RWPE2 (cell line): ENCODE data around the gene FXYD7.

ENCODE experiments used
- ATAC-seq: fragments of 200-7000 bp; cut with Tn5 transposase; 3 replicates; pipeline ENCODE4 v1.9.1; 2021; ENCODE audit warnings: low read depth
- DNase-seq: peaks from one replicate; pipeline ENCODE4 v3.0.0-alpha.2; 2020; ENCODE audit warnings: low spot score
- H3K27ac ChIP-seq: fragments of 450-650 bp; 2 replicates; pipeline ENCODE4 v1.5.1; 2017; ENCODE audit warnings: mild to moderate bottlenecking; ENCODE audit not compliant: poor library complexity, severe bottlenecking
- H3K27me3 ChIP-seq: fragments of 250-450 bp; sonication (Bioruptor Pico); 2 replicates; pipeline ENCODE4 v1.5.1; 2021; ENCODE audit warnings: mild to moderate bottlenecking, moderate library complexity; ENCODE audit not compliant: insufficient read depth, poor library complexity, severe bottlenecking
- H3K36me3 ChIP-seq: fragments of 250-450 bp; sonication (Bioruptor Pico); 2 replicates; pipeline ENCODE4 v1.5.1; 2020; ENCODE audit warnings: low read depth, mild to moderate bottlenecking, moderate library complexity
- H3K4me1 ChIP-seq: fragments of 250-450 bp; sonication (Bioruptor Pico); 2 replicates; pipeline ENCODE4 v1.5.1; 2021; ENCODE audit warnings: mild to moderate bottlenecking, moderate library complexity; ENCODE audit not compliant: insufficient read depth, poor library complexity, severe bottlenecking
- H3K4me3 ChIP-seq: fragments of 250-450 bp; sonication (Bioruptor Pico); 2 replicates; pipeline ENCODE4 v1.5.1; 2021; ENCODE audit warnings: mild to moderate bottlenecking, moderate library complexity; ENCODE audit not compliant: severe bottlenecking
- H3K9me3 ChIP-seq: fragments of 250-450 bp; sonication (Bioruptor Pico); 2 replicates; pipeline ENCODE4 v1.5.1; 2021; ENCODE audit warnings: mild to moderate bottlenecking, moderate library complexity; ENCODE audit not compliant: severe bottlenecking
- TF ChIP-seq, protein P1 (sequence below): fragments of 450-650 bp; IDR thresholded peaks from one replicate; pipeline ENCODE4 v1.5.1; 2017; ENCODE audit warnings: mild to moderate bottlenecking, moderate library complexity; ENCODE audit not compliant: poor library complexity, severe bottlenecking

Gene FXYD7

DNA sequence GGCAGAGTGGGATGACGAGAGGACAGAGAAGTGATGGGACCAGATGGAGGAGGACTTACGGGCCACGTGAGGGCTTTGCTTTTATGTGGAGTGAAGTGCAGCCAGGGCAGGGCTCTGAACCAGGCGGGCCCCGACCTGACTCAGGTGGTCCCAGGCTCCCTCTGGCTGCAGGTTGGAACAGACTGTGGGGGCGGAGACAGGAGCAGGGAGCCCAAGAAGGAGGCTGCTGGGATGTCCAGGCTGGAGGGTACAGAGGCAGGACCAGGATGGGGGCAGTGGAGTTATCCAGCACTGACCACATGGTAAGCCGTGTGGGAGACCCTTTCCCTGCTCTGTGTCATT, 13.6 kb downstream of the FXYD7 start:
- TF ChIP-seq, protein P1, sequence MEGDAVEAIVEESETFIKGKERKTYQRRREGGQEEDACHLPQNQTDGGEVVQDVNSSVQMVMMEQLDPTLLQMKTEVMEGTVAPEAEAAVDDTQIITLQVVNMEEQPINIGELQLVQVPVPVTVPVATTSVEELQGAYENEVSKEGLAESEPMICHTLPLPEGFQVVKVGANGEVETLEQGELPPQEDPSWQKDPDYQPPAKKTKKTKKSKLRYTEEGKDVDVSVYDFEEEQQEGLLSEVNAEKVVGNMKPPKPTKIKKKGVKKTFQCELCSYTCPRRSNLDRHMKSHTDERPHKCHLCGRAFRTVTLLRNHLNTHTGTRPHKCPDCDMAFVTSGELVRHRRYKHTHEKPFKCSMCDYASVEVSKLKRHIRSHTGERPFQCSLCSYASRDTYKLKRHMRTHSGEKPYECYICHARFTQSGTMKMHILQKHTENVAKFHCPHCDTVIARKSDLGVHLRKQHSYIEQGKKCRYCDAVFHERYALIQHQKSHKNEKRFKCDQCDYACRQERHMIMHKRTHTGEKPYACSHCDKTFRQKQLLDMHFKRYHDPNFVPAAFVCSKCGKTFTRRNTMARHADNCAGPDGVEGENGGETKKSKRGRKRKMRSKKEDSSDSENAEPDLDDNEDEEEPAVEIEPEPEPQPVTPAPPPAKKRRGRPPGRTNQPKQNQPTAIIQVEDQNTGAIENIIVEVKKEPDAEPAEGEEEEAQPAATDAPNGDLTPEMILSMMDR, result no peak
- Histone ChIP-seq H3K27me3 (no peaks in the 10 kb centered on the region), H3K4me1 (no peaks in the 10 kb centered on the region), H3K4me3 (no peak overlapping the region), H3K27ac (no peak overlapping the region), H3K36me3 (peaks cover 54% of the 10 kb centered on the region), H3K9me3 (no peaks in the 10 kb centered on the region)
- ATAC-seq (no peak), DNase-seq (no peak)

DNA sequence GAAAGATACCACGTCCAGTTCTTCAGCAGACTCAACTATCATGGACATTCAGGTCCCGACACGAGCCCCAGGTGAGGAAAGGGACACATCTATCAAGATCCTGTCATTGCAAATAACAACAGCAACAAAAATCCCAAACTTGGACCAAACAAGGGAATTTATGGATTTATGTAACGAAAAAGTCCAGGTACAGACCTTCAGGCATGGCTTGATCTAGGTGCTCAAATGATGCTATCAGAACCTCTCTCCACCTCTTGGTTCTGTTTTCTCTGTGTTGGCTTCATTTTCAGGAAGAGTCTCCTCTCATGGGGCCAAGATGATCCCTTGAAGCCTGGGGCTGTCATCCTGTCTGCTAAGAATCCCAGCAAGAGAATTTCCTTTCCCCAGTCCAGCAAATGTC, 14.4 kb downstream of the FXYD7 start:
- Histone ChIP-seq H3K27ac (no peak overlapping the region), H3K4me3 (no peak overlapping the region), H3K9me3 (peaks cover 2% of the 10 kb centered on the region), H3K27me3 (no peaks in the 10 kb centered on the region), H3K4me1 (no peaks in the 10 kb centered on the region), H3K36me3 (peaks cover 62% of the 10 kb centered on the region)
- DNase-seq, result no peak
- no peak for ATAC-seq
- TF ChIP-seq, protein P1, result no peak

DNA sequence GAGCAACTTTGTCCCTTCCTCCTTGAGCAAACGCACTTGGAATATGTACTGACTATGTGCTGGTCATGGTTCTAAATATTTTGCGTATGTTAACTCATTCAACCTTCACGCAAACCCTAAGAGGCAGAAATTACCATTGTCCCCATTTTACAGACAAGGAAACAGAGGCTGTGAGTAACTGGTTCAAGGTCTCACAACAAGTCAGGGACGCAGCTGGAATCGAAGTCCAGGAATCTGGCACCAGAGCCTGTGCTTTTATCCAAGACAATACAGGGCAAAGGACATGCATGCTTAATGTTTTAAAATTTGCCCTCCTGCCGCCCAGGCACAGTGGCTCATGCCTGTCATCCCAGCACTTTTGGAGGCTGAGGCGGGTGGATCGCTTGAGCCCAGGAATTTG, 16.6 kb downstream of the FXYD7 start:
- TF ChIP-seq, protein P1, result no peak
- Histone ChIP-seq H3K27me3 (no peaks in the 10 kb centered on the region), H3K36me3 (peaks cover 82% of the 10 kb centered on the region), H3K4me1 (no peaks in the 10 kb centered on the region), H3K9me3 (peaks cover 6% of the 10 kb centered on the region), H3K4me3 (no peak overlapping the region), H3K27ac (no peak overlapping the region)
- ATAC-seq (no peak), DNase-seq (no peak)

DNA sequence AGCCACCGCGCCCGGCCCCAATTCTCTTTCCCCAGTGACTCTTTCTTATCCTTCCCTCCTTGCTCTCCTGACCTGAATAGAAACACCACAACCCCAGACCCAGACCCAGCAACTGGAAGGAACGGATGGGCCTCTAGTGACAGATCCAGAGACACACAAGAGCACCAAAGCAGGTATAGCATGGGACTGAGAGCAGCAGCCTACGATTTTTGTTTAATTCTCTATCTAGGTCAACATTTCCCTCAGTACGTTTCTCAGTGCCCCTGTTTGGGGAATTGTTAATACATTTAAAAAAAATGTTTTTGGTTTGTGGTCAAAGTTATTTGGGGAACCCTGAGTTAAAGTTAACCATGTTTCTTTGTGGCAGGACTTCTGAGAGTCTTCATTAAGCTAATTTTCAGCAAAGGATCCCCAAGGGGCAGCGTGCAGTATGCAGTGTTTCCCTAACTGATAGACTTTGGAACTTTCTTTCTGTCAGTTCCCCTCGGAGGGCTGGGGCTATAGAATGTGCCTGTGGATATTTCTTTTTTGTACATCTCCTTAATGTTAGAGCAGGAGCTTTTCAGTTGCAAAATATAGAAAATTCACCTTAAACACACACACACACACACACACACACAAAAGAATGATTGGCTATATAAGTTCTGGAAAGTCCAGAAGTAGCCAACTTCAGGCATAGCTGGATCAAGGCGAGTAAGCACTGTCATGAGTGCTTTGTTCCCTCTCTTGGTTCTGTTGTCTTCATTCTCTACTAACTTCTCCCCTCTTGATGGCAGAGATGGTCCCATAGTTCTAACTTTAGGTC, 17.8 kb downstream of the FXYD7 start:
- peaks cover 94% of the 10 kb centered on the region for H3K36me3 ChIP-seq

DNA sequence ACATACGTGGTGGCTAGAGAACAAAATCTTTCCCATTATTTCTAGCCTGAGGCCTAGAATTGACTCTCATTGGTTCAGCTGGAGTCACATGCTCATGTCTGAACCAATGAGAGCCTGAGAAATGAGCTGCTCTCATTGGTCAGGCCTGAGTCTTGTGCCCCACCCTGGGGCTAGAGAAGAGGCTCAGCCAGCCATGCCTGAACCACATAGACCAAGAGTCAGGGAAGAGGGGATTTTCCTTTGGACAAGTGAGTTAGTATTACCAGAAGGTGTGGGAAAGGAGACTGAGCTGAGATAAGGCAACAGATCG, 18.3 kb downstream of the FXYD7 start:
- Histone ChIP-seq H3K4me1 (no peaks in the 10 kb centered on the region), H3K27ac (no peak overlapping the region), H3K9me3 (peaks cover 6% of the 10 kb centered on the region), H3K36me3 (peaks cover 97% of the 10 kb centered on the region), H3K4me3 (no peak overlapping the region), H3K27me3 (no peaks in the 10 kb centered on the region)
- no peak for ATAC-seq
- DNase-seq, result no peak
- TF ChIP-seq, protein P1, result no peak

More for the DNA sequence above, 17.8 kb downstream of the FXYD7 start:
- H3K4me3 ChIP-seq, result no peak overlapping the region
- no peaks in the 10 kb centered on the region for H3K4me1 ChIP-seq
- H3K27ac ChIP-seq, result no peak overlapping the region
- TF ChIP-seq, protein P1, result no peak
- no peaks in the 10 kb centered on the region for H3K27me3 ChIP-seq
- ATAC-seq, result no peak
- H3K9me3 ChIP-seq, result peaks cover 6% of the 10 kb centered on the region
- no peak for DNase-seq
